Measurements from ENCODE around the gene HOXB5. TPM values are rescaled to one million over a fixed set of nuclear protein-coding genes. Genes with fewer than 3 reads are reported as not detected.

HOXB5 gene
- total and polyA plus RNA-seq, 4 donors = 2.9 to 116 (median 56.0) TPM

- peak overlapping the region; percentile 99 for H3K27ac ChIP-seq (ENCODE audit: low read depth, low read length)
- WGBS (ENCODE audit: insufficient coverage) = under 1% methylated on average over 53 of the region's 68 CpGs
- H3K4me1 ChIP-seq (ENCODE audit: control insufficient read depth, insufficient read depth, low read length) = peaks cover 77% of the 10 kb centered on the region
- H3K4me3 ChIP-seq (ENCODE audit: low read depth, low read length) = peak overlapping the region; percentile 94
- peaks cover 47% of the 10 kb centered on the region for H3K36me3 ChIP-seq (ENCODE audit: control insufficient read depth, insufficient read depth, low read length)
- no peaks in the 10 kb centered on the region for H3K9me3 ChIP-seq (ENCODE audit: control insufficient read depth, insufficient read depth, low read length)
- peak in 4 of 6 donors; percentile 79 to 97 (median 86) for DNase-seq (ENCODE audit: low read depth in 4 of 6, low spot score in 6 of 6)
- no peaks in the 10 kb centered on the region for H3K27me3 ChIP-seq (ENCODE audit: control insufficient read depth, insufficient read depth, low read length)
Observed at GRCh38 chr17:48597778-48598631, 4.4 kb upstream of the HOXB5 start.

- peak overlapping the region; percentile 94 for H3K4me3 ChIP-seq (ENCODE audit: low read depth, low read length)
- no peaks in the 10 kb centered on the region for H3K27me3 ChIP-seq (ENCODE audit: control insufficient read depth, insufficient read depth, low read length)
- H3K36me3 ChIP-seq (ENCODE audit: control insufficient read depth, insufficient read depth, low read length) = peaks cover 47% of the 10 kb centered on the region
- H3K27ac ChIP-seq (ENCODE audit: low read depth, low read length) = peak overlapping the region; percentile 99
- peaks cover 76% of the 10 kb centered on the region for H3K4me1 ChIP-seq (ENCODE audit: control insufficient read depth, insufficient read depth, low read length)
- no peak for DNase-seq (ENCODE audit: low read depth in 4 of 6, low spot score in 6 of 6)
- WGBS (ENCODE audit: insufficient coverage) = under 1% methylated on average over 16 of the region's 16 CpGs
- H3K9me3 ChIP-seq (ENCODE audit: control insufficient read depth, insufficient read depth, low read length) = no peaks in the 10 kb centered on the region
Observed at GRCh38 chr17:48597528-48597777, 3.9 kb upstream of the HOXB5 start.

- peak in 1 of 6 donors; percentile 90 for DNase-seq (ENCODE audit: low read depth in 4 of 6, low spot score in 6 of 6)
- H3K4me1 ChIP-seq (ENCODE audit: control insufficient read depth, insufficient read depth, low read length) = peaks cover 77% of the 10 kb centered on the region
- WGBS (ENCODE audit: insufficient coverage) = 3% methylated on average over 17 of the region's 26 CpGs
- H3K27me3 ChIP-seq (ENCODE audit: control insufficient read depth, insufficient read depth, low read length) = no peaks in the 10 kb centered on the region
- H3K27ac ChIP-seq (ENCODE audit: low read depth, low read length) = peak overlapping the region; percentile 99
- H3K36me3 ChIP-seq (ENCODE audit: control insufficient read depth, insufficient read depth, low read length) = peaks cover 50% of the 10 kb centered on the region
- H3K9me3 ChIP-seq (ENCODE audit: control insufficient read depth, insufficient read depth, low read length) = no peaks in the 10 kb centered on the region
- H3K4me3 ChIP-seq (ENCODE audit: low read depth, low read length) = peak overlapping the region; percentile 94
Observed at GRCh38 chr17:48596735-48597527, 3.4 kb upstream of the HOXB5 start.

- WGBS (ENCODE audit: insufficient coverage) = 5% methylated on average over 43 of the region's 54 CpGs
- DNase-seq (ENCODE audit: low read depth in 4 of 6, low spot score in 6 of 6) = no peak
- H3K4me3 ChIP-seq (ENCODE audit: low read depth, low read length) = peak overlapping the region; percentile 94
- peak overlapping the region; percentile 99 for H3K27ac ChIP-seq (ENCODE audit: low read depth, low read length)
- peaks cover 51% of the 10 kb centered on the region for H3K36me3 ChIP-seq (ENCODE audit: control insufficient read depth, insufficient read depth, low read length)
- no peaks in the 10 kb centered on the region for H3K27me3 ChIP-seq (ENCODE audit: control insufficient read depth, insufficient read depth, low read length)
- no peaks in the 10 kb centered on the region for H3K9me3 ChIP-seq (ENCODE audit: control insufficient read depth, insufficient read depth, low read length)
- peaks cover 75% of the 10 kb centered on the region for H3K4me1 ChIP-seq (ENCODE audit: control insufficient read depth, insufficient read depth, low read length)
Observed at GRCh38 chr17:48596000-48596734, 2.6 kb upstream of the HOXB5 start.

GRCh38 chr17:48595278-48595999 is 1.9 kb upstream of the HOXB5 start:
- Histone ChIP-seq H3K27ac (ENCODE audit: low read depth, low read length) (peak overlapping the region; percentile 99), H3K36me3 (ENCODE audit: control insufficient read depth, insufficient read depth, low read length) (peaks cover 58% of the 10 kb centered on the region), H3K9me3 (ENCODE audit: control insufficient read depth, insufficient read depth, low read length) (no peaks in the 10 kb centered on the region), H3K27me3 (ENCODE audit: control insufficient read depth, insufficient read depth, low read length) (no peaks in the 10 kb centered on the region), H3K4me3 (ENCODE audit: low read depth, low read length) (peak overlapping the region; percentile 94), H3K4me1 (ENCODE audit: control insufficient read depth, insufficient read depth, low read length) (peaks cover 79% of the 10 kb centered on the region)
- 21% methylated on average over 17 of the region's 25 CpGs for WGBS (ENCODE audit: insufficient coverage)
- no peak for DNase-seq (ENCODE audit: low read depth in 4 of 6, low spot score in 6 of 6)

- H3K4me1 ChIP-seq (ENCODE audit: control insufficient read depth, insufficient read depth, low read length) = peaks cover 79% of the 10 kb centered on the region
- H3K36me3 ChIP-seq (ENCODE audit: control insufficient read depth, insufficient read depth, low read length) = peaks cover 61% of the 10 kb centered on the region
- whole genome bisulfite sequencing (ENCODE audit: insufficient coverage) = 7% methylated on average over 18 of the region's 25 CpGs
- no peaks in the 10 kb centered on the region for H3K9me3 ChIP-seq (ENCODE audit: control insufficient read depth, insufficient read depth, low read length)
- H3K27ac ChIP-seq (ENCODE audit: low read depth, low read length) = peak overlapping the region; percentile 99
- peak overlapping the region; percentile 94 for H3K4me3 ChIP-seq (ENCODE audit: low read depth, low read length)
- H3K27me3 ChIP-seq (ENCODE audit: control insufficient read depth, insufficient read depth, low read length) = no peaks in the 10 kb centered on the region
- DNase-seq (ENCODE audit: low read depth in 4 of 6, low spot score in 6 of 6) = no peak
Observed at GRCh38 chr17:48594538-48595277, 1.1 kb upstream of the HOXB5 start.

GRCh38 chr17:48593840-48594537 is 410 bp upstream of the HOXB5 start:
- peak; percentile 87 to 98 (median 89) for DNase-seq (ENCODE audit: low read depth in 4 of 6, low spot score in 6 of 6)
- no peaks in the 10 kb centered on the region for H3K27me3 ChIP-seq (ENCODE audit: control insufficient read depth, insufficient read depth, low read length)
- H3K4me3 ChIP-seq (ENCODE audit: low read depth, low read length) = peak overlapping the region; percentile 94
- 2% methylated on average over 32 of the region's 37 CpGs for WGBS (ENCODE audit: insufficient coverage)
- peaks cover 77% of the 10 kb centered on the region for H3K4me1 ChIP-seq (ENCODE audit: control insufficient read depth, insufficient read depth, low read length)
- no peaks in the 10 kb centered on the region for H3K9me3 ChIP-seq (ENCODE audit: control insufficient read depth, insufficient read depth, low read length)
- peaks cover 61% of the 10 kb centered on the region for H3K36me3 ChIP-seq (ENCODE audit: control insufficient read depth, insufficient read depth, low read length)
- H3K27ac ChIP-seq (ENCODE audit: low read depth, low read length) = peak overlapping the region; percentile 99

GRCh38 chr17:48592577-48592976 is 1.0 kb downstream of the HOXB5 start:
- H3K4me1 ChIP-seq (ENCODE audit: control insufficient read depth, insufficient read depth, low read length) = peaks cover 76% of the 10 kb centered on the region
- peak overlapping the region; percentile 94 for H3K4me3 ChIP-seq (ENCODE audit: low read depth, low read length)
- H3K27me3 ChIP-seq (ENCODE audit: control insufficient read depth, insufficient read depth, low read length) = no peaks in the 10 kb centered on the region
- DNase-seq (ENCODE audit: low read depth in 4 of 6, low spot score in 6 of 6) = no peak
- no peaks in the 10 kb centered on the region for H3K9me3 ChIP-seq (ENCODE audit: control insufficient read depth, insufficient read depth, low read length)
- peak overlapping the region; percentile 99 for H3K27ac ChIP-seq (ENCODE audit: low read depth, low read length)
- 3% methylated on average over 11 of the region's 14 CpGs for WGBS (ENCODE audit: insufficient coverage)
- H3K36me3 ChIP-seq (ENCODE audit: control insufficient read depth, insufficient read depth, low read length) = peaks cover 56% of the 10 kb centered on the region

Data from spinal cord (tissue), 10 donors.